NB4 (cell line): ENCODE data around the gene UBAC2.

Experiments
- POLR2A ChIP-seq: IDR thresholded peaks from 2 replicates; pipeline ENCODE4 v1.6.1; 2011; ENCODE audit warnings: mild to moderate bottlenecking; ENCODE audit not compliant: insufficient read length; ENCODE audit errors: extremely low read depth
- TF ChIP-seq, protein P1 (sequence below): IDR thresholded peaks from one replicate; pipeline ENCODE4 v1.5.1; 2012; ENCODE audit warnings: low read depth, low read length

DNA sequence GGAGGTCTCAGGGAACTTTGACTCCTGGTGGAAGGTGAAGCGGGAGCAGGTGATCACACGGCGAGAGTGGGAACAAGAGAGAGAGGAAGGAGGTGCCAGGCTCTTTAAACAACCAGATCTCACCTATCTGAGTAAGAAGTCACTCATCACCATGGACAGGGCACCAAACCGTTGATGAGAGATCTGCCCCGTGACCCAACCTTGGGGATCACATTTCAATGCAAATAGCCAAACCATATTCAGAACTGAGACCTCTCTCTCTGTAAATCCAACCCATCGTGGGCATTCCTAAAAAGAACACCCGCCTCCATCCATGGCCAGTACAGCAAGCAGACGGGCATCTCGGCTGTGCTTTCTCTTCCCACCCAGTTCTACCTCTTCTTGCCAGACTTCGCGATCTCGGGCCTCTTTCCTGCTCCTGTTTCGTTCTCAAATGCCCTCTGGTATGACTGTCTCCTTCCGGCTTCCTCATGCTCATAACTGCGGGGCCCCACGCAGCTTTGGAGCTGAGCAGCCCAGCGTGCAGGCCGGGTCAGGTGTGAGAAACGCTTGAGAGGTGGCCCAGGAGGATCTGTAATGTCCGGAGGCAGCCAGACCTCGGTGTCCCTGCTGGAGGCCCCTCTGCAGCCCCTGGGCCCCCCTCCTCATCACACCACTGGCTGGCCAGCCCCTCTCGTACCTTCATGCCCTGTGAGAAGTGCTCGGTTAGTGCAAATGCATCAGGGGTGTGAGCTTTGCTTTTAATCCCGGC is 203.5 kb downstream of the UBAC2 start:
- TF ChIP-seq, protein P1, sequence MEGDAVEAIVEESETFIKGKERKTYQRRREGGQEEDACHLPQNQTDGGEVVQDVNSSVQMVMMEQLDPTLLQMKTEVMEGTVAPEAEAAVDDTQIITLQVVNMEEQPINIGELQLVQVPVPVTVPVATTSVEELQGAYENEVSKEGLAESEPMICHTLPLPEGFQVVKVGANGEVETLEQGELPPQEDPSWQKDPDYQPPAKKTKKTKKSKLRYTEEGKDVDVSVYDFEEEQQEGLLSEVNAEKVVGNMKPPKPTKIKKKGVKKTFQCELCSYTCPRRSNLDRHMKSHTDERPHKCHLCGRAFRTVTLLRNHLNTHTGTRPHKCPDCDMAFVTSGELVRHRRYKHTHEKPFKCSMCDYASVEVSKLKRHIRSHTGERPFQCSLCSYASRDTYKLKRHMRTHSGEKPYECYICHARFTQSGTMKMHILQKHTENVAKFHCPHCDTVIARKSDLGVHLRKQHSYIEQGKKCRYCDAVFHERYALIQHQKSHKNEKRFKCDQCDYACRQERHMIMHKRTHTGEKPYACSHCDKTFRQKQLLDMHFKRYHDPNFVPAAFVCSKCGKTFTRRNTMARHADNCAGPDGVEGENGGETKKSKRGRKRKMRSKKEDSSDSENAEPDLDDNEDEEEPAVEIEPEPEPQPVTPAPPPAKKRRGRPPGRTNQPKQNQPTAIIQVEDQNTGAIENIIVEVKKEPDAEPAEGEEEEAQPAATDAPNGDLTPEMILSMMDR = no peak
- no peak for TF ChIP-seq POLR2A
